Hepatic stellate cell (primary cell): Measurements from ENCODE around the gene ZNF804A.
A peak's percentile ranks its signal among the peaks of the same experiment; 100 is the strongest.
"Not testable (repeated sequence)": the region's sequence is repeated elsewhere in the genome, so short reads cannot be mapped to it uniquely, and the experiment has no call there.

Experiments
- DNase-seq: peaks from one replicate; pipeline ENCODE4 v3.0.0; 2011; ENCODE audit warnings: low spot score

The ZNF804A gene

GRCh38 chr2:184728411-184728810 is 130.1 kb downstream of the ZNF804A start:
- DNase-seq: no peak

DNA sequence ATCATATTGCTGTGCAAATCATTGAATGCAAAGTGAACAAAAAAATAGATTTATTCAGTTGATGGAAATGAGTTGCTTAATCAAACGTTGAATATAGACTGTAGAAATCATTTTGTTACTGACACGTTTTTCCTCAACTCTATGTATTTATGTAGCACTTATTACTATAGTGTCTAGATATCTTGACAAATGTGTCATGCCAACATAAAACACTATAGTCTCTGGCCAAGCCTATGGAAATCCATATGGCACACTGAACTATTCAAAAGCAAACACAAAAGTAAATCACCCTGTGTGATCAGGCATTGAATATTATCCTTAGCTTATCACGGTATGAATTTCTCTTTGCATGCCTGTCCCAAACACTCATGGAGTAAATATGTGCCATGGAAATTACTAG is 131.3 kb downstream of the ZNF804A start:
- DNase-seq: no peak

DNA sequence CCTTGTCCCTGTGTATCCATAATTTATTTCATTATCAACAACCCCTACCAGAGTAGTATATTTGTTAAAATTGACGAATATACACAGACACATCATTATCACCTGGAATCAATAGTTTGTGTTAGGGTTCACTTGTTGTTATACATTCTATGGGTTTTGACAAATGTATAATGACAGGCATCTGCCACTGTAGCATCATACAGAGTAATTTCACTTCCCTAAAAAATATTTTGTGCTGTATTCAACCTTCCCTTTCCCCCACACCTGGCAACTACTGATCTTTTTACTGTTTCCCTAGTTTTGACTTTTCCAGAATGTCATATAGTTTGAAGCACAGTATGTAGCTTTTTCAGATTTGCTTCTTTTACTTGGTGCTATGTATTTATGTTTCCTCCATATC is 132.0 kb downstream of the ZNF804A start:
- no peak for DNase-seq

DNA sequence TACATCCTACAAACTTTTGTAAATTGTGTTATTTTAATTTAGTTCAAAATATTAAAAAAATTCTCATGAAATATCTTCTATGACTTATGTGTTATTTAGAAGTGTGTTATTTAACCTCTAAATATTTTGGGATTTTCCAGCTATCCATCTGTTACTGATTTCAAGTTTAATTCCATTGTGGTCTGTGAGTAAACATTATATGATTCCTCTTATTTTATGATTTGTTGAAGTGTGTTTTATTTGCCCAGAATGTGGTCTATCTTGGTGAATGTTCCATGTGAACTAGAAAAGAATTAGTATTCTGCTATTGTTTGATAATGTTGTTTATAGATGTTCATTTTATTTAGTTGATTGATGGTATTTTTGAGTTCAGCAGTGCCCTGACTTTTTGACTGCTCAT is 136.0 kb downstream of the ZNF804A start:
- DNase-seq: no peak

GRCh38 chr2:184735611-184736010 is 137.3 kb downstream of the ZNF804A start:
- DNase-seq: no peak

GRCh38 chr2:184743096-184743495 is 144.8 kb downstream of the ZNF804A start:
- DNase-seq: peak; percentile 1

- DNase-seq: no peak
These were observed 157.8 kb downstream of the ZNF804A start for GRCh38 chr2:184756161-184756560.

- no peak for DNase-seq
These were observed 158.6 kb downstream of the ZNF804A start for GRCh38 chr2:184756885-184757284.

DNA sequence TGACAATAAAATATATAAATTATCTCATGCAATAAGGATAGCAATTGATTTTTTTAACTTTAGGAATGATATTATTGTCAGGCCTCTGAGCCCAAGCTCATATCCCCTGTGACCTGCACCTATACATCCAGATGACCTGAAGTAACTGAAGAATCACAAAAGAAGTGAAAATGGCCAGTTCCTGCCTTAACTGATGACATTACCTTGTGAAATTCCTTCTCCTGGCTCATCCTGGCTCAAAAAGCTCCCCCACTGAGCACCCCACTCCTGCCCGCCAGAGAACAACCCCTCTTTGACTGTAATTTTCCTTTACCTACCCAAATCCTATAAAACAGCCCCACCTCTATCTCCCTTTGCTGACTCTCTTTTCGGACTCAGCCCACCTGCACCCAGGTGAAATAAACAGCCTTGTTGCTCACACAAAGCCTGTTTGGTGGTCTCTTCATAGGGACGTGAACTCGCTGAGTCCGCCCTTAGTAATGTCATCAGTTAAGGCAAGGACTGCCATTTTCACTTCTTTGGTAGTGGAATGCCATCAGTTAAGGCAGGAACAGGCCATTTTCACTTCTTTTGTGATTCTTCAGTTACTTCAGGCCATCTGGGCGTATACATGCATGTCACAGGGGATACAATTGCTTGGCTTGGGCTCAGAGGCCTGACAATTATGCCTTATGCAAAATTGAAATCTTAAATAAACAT is 161.4 kb downstream of the ZNF804A start:
- not testable (repeated sequence) for DNase-seq

GRCh38 chr2:184760931-184761330 is 162.6 kb downstream of the ZNF804A start:
- no peak for DNase-seq

- no peak for DNase-seq
These were observed 167.0 kb downstream of the ZNF804A start for GRCh38 chr2:184765112-184765895.

DNA sequence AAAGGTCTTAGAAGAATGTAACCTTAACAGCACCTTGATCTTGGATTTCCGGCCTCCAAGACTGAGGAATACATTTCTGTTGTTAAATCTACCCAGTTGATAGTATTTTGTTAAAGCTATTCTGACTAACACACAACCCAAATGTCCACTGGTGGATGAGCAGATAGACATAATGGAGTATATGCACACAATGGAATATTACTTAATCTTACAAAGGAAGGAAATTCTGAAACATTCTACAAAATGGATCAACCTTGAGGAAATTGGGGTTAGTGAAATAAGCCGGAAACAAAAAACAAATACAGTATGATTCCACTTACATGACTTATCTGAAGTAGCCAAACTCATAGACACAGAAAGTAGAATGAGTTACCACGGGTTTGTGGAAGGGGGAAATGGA is 168.7 kb downstream of the ZNF804A start:
- no peak for DNase-seq

- DNase-seq: peak; percentile 4
These were observed 170.7 kb downstream of the ZNF804A start for GRCh38 chr2:184769023-184769422.

GRCh38 chr2:184769686-184770085 is 171.4 kb downstream of the ZNF804A start:
- no peak for DNase-seq

DNA sequence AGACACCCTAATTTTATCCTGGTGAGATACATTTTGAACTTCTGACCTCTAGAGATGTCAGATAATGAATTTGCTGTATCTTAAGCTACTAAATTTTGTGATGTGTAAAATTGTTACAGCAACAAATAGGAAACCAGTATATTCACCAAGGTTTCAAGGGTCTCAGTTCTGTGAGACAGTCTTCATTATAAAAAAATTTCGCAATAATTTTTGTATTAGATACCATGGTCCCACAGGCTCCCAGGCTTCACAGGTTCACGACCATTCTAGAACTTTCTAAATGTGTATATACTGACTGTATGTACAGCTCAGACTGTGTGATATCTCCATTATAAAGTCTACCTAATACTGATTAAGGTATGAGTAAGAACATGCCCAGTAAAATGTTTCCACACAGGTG is 181.4 kb downstream of the ZNF804A start:
- DNase-seq: no peak

- no peak for DNase-seq
These were observed 182.1 kb downstream of the ZNF804A start for GRCh38 chr2:184780384-184780783.

DNA sequence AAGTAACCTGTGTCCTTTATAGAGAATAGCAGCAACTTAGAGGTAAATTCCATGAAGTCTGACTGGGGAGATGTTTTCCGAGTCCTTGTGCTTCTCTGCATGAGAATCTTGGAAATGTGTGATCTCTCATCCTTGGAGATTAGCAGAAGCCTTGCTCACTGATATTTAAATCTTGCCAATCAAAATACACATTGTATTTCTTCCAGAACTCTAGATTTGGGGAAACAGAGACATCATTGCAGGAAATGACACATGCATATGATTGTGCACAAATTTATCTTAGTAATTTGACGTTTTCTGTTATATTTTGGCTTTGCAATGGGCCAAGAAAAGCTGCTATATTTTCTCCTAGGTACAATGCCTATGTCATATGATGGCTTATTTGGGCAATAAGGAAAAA is 182.6 kb downstream of the ZNF804A start:
- DNase-seq: no peak

DNA sequence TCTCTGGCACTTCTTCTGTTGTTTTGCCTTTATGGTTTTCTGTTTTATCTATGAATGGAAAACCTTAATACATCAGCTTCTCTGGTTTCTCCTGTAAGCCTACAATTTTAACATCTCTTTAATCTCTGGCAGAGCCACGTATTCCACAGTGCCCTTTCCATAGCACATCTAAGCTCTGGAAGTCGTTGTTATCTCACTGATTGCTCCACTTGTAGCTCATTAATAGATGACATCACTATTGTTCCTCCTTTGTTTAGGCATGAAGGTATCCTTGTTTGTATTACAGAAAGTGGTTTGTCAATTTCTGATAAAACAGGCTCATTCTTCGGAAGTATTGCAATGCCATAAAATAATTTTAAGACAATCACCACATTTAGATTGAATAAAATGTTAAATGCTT is 185.2 kb downstream of the ZNF804A start:
- no peak for DNase-seq

DNA sequence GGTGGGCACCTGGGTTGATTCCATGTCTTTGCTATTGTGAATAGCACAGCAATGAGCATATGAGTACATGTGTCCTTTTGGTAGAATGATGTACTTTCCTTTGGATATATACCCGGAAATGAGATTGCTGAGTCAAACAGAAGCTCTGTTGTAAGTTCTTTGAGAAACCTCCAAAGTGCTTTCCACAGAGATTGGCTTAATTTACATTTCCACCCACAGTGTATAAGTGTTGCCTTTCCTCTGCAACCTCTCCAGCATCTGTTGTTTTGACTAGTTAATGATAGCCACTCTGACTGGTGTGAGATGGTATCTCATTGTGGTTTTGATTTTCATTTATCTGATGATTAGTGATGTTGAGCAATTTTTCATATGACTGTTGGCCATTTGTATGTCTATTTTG is 194.8 kb downstream of the ZNF804A start:
- no peak for DNase-seq

DNA sequence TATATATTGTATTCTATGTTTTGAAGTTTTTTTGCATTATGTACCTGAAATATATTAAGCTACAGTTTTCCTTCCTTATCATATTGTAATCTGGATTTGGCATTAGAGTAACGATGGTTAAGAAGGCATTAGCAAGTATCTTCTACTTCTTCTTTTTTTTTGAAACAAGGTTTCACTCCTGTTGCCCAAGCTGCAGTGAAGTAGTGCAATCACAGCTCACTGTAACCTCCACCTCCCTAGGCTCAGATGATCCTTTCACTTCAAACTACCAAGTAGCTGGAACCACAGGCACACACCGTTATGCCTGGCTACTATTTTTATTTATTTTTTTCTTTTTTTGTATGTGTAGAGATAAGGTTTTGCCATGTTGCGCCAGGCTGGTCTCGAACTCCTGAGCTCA is 201.1 kb downstream of the ZNF804A start:
- DNase-seq: no peak

DNA sequence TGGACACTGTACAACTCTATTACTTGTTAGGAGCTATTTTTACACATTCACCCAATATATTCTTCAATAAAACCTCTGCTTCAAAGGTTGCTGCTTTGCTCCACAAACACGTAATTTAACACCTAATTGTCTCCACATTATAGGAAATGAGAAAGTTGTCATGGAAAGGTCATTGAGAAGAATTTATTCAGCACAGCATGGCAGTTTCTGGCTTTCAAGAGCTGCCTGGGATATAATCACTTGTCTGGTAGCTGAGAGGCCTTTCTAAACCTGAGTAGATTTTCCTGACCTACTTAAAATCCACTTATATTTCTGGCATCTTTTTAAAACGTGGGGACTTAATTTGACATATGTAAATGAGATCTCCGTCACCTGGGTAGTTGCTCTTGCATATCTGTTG is 216.1 kb downstream of the ZNF804A start:
- no peak for DNase-seq

GRCh38 chr2:184815824-184816223 is 217.5 kb downstream of the ZNF804A start:
- no peak for DNase-seq

- no peak for DNase-seq
These were observed 226.3 kb downstream of the ZNF804A start for GRCh38 chr2:184824597-184824996.

DNA sequence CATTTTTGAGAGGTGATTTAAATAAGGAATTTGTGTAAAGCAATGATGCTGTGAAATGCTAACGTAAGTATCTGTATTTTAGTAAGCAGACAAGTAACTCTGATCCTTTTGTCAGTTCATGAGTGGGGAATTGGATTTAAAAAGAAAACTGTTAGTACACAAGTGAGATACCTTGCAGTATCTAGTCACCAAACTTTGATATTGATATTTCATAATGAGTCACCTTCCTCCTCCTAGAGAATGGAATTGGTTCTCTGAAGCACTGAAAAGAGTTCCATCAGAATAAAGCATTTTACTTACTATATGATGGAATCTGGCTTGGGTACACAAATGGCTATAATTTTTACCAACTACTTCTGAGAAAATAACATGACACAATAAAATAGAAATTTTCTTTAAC is 232.2 kb downstream of the ZNF804A start:
- DNase-seq: no peak
